GM18505 (cell line): ENCODE measurements around the gene RAI2.

Experiments
- ATAC-seq: cut with Tn5 transposase; IDR thresholded peaks from one replicate; pipeline ENCODE4 v1.9.1; 2021; ENCODE audit not compliant: unreplicated experiment
- POLR2A ChIP-seq: IDR thresholded peaks from 4 replicates; pipeline ENCODE4 v1.6.1; 2011; ENCODE audit warnings: borderline replicate concordance; ENCODE audit not compliant: insufficient read depth, insufficient read length; ENCODE audit errors: extremely low read depth

Gene RAI2

DNA sequence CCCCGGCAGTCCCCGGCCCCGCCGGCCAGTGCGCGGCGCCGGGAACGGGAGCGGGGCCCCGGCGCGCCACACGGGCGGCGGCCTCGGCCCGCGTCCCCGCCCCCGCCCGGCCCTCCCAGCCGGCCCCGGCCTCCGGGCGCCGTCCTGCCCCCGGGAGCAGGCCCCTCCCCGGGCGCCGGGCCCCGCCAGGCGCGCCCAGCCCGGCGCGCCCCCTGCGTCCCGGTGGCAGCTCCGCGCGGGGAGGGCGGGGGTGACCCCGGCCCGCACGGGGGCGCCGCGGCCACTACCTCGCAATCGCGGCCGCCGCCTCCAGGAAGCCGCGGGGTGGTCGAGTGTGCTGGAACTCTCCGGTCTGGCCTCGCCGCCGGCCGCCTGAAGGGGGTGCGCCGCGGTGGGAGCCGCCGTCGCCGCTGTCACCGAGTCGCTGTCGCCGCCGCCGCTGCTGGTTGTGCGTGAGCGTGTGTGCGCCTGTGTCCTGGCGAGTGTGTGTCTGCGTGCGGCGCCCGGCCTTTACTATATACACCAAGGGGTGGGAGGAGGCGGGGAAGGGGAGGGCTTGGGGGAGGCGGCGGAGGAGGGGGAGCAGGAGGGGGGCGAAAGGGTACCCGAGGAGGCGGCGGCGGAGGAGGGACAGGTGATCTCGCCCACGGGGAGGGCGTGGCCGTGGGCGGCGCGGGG lies at the start of gene RAI2:
TSS of gene RAI2 (minus strand) at position 488 of the 678 bp plus-strand sequence. CDS start 59,288 bp downstream, outside the sequence.
- ATAC-seq: no peak
- TF ChIP-seq POLR2A: no peak

- ATAC-seq: no peak
- no peak for TF ChIP-seq POLR2A
These were observed 27.3 kb upstream of the RAI2 start for GRCh38 chrX:17888421-17888820.

DNA sequence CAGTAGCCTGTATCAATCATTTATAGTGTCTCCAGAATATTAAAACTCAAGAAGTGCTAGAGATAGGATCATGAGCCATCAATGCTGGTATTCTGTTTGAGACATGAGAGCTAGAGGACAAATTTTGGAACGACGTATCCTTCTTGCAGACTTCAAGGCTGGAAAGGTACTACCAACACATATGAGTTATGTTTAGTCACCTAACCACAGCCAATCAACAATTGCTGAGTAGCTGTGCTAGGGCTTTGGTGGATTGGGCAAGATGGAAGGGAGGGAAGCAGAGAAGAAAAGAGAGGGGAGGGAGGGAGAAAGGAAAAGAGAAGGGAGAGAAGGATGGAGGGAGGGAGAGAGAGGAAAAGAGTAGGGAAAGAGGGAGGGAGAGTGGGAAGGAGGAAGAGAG lies 21.6 kb upstream of the RAI2 start:
- TF ChIP-seq POLR2A: no peak
- ATAC-seq: no peak

DNA sequence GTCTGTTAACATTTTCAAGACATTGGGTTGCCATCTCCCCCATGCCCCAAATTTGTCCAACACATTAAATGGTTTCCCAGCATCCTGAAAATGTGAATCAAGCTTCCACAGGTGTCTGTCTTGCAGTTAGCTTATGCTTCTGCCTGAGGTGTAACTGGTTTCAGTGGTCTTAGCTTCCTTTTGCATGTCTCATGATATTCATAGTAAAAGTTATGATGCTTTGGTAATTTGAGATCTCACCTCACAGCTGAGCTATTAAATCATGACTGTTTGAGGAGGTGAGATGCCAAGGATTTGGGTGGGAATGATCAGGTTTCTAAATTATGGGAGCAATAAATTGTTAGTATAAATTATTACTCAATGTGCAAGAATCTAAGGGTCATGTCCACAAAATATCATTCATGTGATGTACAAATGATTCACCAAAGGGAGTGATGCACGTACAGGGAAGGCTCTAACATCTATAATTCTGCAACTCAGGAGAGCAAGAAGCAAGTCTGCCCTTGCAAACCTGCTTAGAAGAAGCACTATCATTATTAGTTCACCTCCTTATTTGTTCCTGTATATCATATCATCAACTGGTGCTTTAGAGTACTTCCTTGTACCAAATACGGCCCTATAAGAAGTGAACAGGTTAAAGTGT lies 17.1 kb upstream of the RAI2 start:
- no peak for ATAC-seq
- no peak for TF ChIP-seq POLR2A

- TF ChIP-seq POLR2A: no peak
- ATAC-seq: no peak
These were observed 15.0 kb upstream of the RAI2 start for GRCh38 chrX:17876135-17876534.

GRCh38 chrX:17869580-17869979 lies 8.5 kb upstream of the RAI2 start:
- ATAC-seq: no peak
- TF ChIP-seq POLR2A: no peak

- ATAC-seq: no peak
- TF ChIP-seq POLR2A: no peak
These were observed 452 bp upstream of the RAI2 start for GRCh38 chrX:17861489-17862011.

- ATAC-seq: no peak
- TF ChIP-seq POLR2A: no peak
These were observed 818 bp downstream of the RAI2 start for GRCh38 chrX:17860179-17860780.

GRCh38 chrX:17859609-17860178 lies 1.4 kb downstream of the RAI2 start:
- ATAC-seq: no peak
- no peak for TF ChIP-seq POLR2A

- ATAC-seq: no peak
- TF ChIP-seq POLR2A: no peak
These were observed 6.6 kb downstream of the RAI2 start for GRCh38 chrX:17854531-17854930.

DNA sequence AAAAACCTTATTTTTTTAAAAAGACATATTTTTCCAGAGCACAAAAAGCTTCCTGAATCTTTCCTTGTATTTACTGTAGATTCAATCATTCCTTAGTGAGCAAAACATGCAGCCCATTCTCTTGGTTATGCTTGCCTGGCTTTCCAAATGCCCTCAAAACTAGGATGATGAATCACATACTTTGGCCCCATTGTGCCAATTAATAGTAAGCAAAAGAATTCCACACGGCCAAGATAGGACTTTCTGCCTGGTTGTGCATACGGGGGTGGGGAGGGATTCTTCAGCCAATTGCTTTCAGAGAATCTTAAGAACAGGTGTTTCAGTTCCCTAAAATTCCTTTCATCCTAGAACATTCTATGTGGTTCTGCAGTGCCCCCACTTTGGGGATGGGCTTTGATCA lies 7.0 kb downstream of the RAI2 start:
- no peak for TF ChIP-seq POLR2A
- no peak for ATAC-seq

- ATAC-seq: no peak
- TF ChIP-seq POLR2A: no peak
These were observed 9.2 kb downstream of the RAI2 start for GRCh38 chrX:17851874-17852273.

DNA sequence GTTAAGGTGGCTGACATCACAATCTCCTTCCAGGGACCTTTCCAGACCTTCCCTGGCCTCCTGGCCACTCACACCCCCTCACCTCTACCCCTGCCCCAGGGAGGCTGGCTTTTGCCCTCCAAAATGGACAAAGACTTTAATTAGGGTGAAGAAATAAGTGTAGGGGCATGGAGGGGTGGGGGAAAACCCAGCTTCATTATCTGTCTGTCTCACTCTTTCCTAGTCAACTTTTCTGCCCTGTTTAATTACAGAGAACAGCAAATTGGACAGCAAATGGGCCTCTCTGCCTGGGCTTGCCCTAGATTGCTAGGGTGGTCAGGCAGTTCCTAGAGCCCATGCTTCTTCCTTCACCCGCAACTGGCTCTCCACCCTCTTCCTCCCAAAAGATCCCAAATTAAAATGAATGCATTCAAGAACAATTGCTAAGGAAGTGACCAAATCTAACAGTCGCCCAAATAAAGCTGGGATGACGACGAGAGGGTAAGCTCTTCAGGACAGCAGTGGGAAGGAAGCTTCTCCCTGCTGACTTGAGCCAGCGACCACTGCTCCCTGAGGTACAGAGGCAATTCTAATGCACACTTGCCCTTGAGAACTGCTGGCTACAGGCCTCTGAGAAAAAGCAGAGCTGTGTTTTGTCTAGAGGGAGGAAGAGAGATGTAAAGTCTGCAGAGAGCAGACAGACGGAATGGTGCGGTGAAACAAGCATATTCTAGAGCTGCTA lies 12.4 kb downstream of the RAI2 start:
- TF ChIP-seq POLR2A: no peak
- ATAC-seq: no peak

DNA sequence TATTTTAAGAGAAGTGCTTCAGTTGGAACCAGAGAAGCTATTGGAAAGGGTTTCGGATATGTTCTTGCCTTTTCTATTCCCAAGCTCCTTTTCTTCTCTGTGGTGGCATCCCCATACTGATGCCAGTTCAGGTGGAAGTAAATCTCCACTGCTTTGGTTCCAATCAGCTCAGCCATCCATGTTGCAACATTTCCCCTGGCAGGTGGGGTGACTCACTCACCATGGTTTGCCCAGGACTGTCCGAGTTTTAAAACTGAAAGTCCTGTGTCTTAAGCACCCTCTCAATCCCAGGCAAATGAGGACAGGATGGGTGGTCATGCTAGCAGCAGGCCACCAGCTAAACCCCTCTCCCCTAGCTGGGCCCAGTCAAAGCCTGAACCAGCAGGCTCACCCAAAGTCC lies 15.1 kb downstream of the RAI2 start:
- no peak for TF ChIP-seq POLR2A
- ATAC-seq: no peak

DNA sequence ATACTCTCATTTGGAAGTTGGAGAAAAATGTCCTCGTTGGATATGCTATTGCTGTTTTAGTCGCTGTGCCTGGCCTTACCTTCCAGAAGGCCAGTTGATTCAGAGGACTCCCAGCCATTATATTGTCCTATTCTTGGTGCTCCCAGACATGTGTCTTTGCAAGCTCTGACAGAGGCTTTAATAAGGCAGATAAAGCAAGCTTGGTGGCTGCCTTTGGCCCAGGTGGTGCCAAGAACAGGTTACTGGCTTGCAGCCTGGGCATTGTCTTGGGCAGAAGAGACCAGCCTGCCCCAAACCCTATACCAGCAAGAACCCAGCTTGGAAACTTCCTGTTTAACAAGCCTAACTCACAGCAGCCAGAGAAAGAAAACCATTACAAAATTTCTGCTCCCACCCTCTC lies 16.9 kb downstream of the RAI2 start:
- TF ChIP-seq POLR2A: no peak
- ATAC-seq: no peak
